ENCODE data around the gene ADCY3. TPM values are rescaled to one million over a fixed set of nuclear protein-coding genes. Genes with fewer than 3 reads are reported as not detected.

The ADCY3 gene
- 112 and 115 TPM in 2 replicates for total RNA-seq

GRCh38 chr2:24920098-24920808 lies at the start of gene ADCY3:
ADCY3 (minus strand) TSS chr2:24920237; CDS start chr2:24918987, 1,250 bp downstream.

GRCh38 chr2:24792874-24793760 lies 126.9 kb downstream of the ADCY3 start, which contains the start of the genes CENPO and PTRHD1:
CENPO (plus strand) TSS chr2:24793425; CDS start chr2:24793920, 495 bp downstream.
PTRHD1 (minus strand) TSS chr2:24793391; CDS start chr2:24793377, 14 bp downstream.

Other genes starting within 250 kb of the ADCY3 start
- 15.2 and 17.9 TPM in 2 replicates for gene PTRHD1, start 126.8 kb downstream of the ADCY3 start, total RNA-seq
- gene CENPO, start 126.8 kb downstream of the ADCY3 start, total RNA-seq = 9.9 and 12.1 TPM in 2 replicates
- 4.0 and 4.7 TPM in 2 replicates for gene DNAJC27, start 51.7 kb upstream of the ADCY3 start, total RNA-seq
- 0.85 and 2.4 TPM in 2 replicates for gene EFR3B, start 121.8 kb upstream of the ADCY3 start, total RNA-seq
- gene POMC, start 248.3 kb upstream of the ADCY3 start, total RNA-seq = 1.2 and 2.0 TPM in 2 replicates

Measured in smooth muscle cell of the pulmonary artery (primary cell).